Esophagus (tissue), 2 donors: Measurements from ENCODE around the gene CNTFR. TPM values are rescaled to one million over a fixed set of nuclear protein-coding genes. Genes with fewer than 3 reads are reported as not detected.

ENCODE experiments used
- H3K27ac ChIP-seq, 2 donors: one replicate each; pipeline ENCODE4 v1.5.1; 2013; ENCODE audit warnings: low read depth in 2 of 2, mild to moderate bottlenecking in 2 of 2, inconsistent platforms in 1 of 2, low read length in 1 of 2, moderate library complexity in 1 of 2
- H3K27me3 ChIP-seq, 2 donors: one replicate each; pipeline ENCODE4 v1.6.1; 2013; ENCODE audit warnings: low read length in 2 of 2, control low read depth in 1 of 2, mild to moderate bottlenecking in 1 of 2; ENCODE audit not compliant: insufficient read depth in 2 of 2, control insufficient read depth in 1 of 2
- H3K36me3 ChIP-seq, 2 donors: one replicate each; pipeline ENCODE4 v1.6.1; 2013; ENCODE audit warnings: low read length in 1 of 2; ENCODE audit not compliant: control insufficient read depth in 2 of 2, insufficient read depth in 2 of 2
- H3K4me1 ChIP-seq, 2 donors: one replicate each; pipeline ENCODE4 v1.6.1; 2013; ENCODE audit warnings: low read length in 1 of 2; ENCODE audit not compliant: control insufficient read depth in 2 of 2, insufficient read depth in 2 of 2
- H3K4me3 ChIP-seq, 2 donors: one replicate each; pipeline ENCODE4 v1.5.1; 2013; ENCODE audit warnings: low read length in 2 of 2, mild to moderate bottlenecking in 2 of 2, low read depth in 1 of 2, moderate library complexity in 1 of 2
- H3K9me3 ChIP-seq, 2 donors: one replicate each; pipeline ENCODE4 v1.6.1; 2013; ENCODE audit warnings: mild to moderate bottlenecking in 2 of 2, low read depth in 1 of 2, low read length in 1 of 2, moderate library complexity in 1 of 2; ENCODE audit not compliant: control insufficient read depth in 2 of 2, insufficient read depth in 1 of 2
- WGBS, 2 donors: extraction: QIAGEN DNeasy Blood & Tissue Kit; methylation state at CpG; one replicate each; pipeline ENCODE4 v1.1.7; 2013; 5-methylcytosine and 5-hydroxymethylcytosine counted together
- polyA plus RNA-seq, 2 donors: library from polyadenylated mRNA; stranded (reverse); fragments of 200-250 nt; gene quantifications; one replicate each; pipeline ENCODE4 v1.2.3, GENCODE V29; 2013
- donor health status: healthy with polysubstance abuse.
- donor health status: Bipolar disorder and iron deficiency.

CNTFR gene
- polyA plus RNA-seq, 2 donors: 0.22 to 0.54 TPM

DNA sequence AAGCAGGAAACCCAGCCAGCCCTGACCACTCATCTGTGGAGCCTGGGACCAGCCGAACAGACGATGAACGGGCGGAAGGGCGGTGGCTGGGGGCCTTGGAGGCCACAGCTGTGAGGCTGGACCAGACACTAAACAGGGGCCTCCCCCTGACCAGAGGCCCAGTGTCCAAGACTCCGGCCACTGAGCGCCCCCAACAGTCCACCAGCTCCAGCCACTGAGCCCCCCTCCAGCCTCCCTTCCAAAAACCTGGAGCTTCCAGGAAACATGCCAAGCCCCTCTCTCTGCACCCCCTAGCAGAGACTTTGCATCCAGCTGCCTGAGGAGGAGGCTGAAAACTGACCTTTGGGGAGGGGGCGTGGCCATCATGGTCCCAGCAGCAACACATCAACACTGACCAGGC, 23.2 kb downstream of the CNTFR start:
- Histone ChIP-seq H3K4me3 (no peak overlapping the region), H3K9me3 (peaks cover 0 to 3% of the 10 kb centered on the region in 2 donors), H3K36me3 (no peaks in the 10 kb centered on the region), H3K4me1 (no peaks in the 10 kb centered on the region), H3K27me3 (peaks cover 0 to 2% of the 10 kb centered on the region in 2 donors), H3K27ac (no peak overlapping the region)
- 75 to 88% methylated on average over 8 of the region's 8 CpGs for WGBS, 2 donors

DNA sequence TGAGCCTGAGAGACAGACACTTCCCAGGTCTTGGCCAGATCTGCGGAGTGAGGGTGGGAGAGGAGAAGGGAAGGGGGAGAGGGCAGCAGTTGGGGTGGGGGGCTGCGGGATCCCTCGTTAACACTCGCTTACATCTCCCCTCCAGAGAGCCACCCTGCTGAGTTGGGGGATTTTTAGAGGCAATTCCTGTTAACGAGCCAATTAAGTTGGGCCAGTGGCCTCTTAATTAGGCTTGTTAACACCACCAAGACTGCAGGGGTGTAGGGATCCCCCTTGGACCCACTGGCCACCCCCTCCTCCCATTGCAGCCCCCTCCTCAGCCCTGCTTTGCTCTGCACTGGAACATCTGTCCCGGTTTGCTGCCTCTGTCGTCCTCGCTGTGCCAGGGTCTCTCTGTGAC, 23.7 kb downstream of the CNTFR start:
- no peaks in the 10 kb centered on the region for H3K36me3 ChIP-seq
- peaks cover 0 to 3% of the 10 kb centered on the region in 2 donors for H3K9me3 ChIP-seq
- peaks cover 0 to 2% of the 10 kb centered on the region in 2 donors for H3K27me3 ChIP-seq
- H3K4me3 ChIP-seq: no peak overlapping the region
- H3K27ac ChIP-seq: no peak overlapping the region
- WGBS, 2 donors: 75 to 85% methylated on average over 7 to 8 of the region's 8 CpGs
- no peaks in the 10 kb centered on the region for H3K4me1 ChIP-seq

DNA sequence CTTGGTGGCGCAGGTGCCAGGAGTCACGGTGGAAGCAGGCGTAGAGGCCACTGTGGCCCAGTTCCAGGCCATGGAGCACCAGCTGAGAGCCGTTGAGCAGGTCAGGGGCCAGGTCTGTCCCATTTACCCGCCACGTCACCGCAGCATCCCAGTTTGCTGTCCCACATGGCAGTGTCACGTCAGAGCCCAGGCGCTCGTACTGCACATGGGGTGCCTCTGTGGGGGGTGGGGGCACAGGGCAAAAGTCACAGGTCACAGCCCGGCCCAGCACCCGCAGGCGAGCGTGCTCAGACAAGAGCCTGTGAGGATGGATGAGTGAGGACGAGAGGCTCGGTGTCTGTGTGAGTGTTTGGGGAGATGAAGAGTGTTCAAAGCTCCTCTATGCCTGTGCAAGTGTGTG, 24.9 kb downstream of the CNTFR start:
- WGBS, 2 donors: 90 to 92% methylated on average over 16 of the region's 16 CpGs
- H3K4me3 ChIP-seq: no peak overlapping the region
- H3K9me3 ChIP-seq: peaks cover 0 to 3% of the 10 kb centered on the region in 2 donors
- H3K36me3 ChIP-seq: no peaks in the 10 kb centered on the region
- no peak overlapping the region for H3K27ac ChIP-seq
- H3K27me3 ChIP-seq: peaks cover 0 to 2% of the 10 kb centered on the region in 2 donors
- peaks cover 0 to 3% of the 10 kb centered on the region in 2 donors for H3K4me1 ChIP-seq

- 63 to 67% methylated on average over 5 of the region's 5 CpGs for WGBS, 2 donors
- Histone ChIP-seq H3K4me3 (no peak overlapping the region), H3K9me3 (peaks cover 0 to 3% of the 10 kb centered on the region in 2 donors), H3K36me3 (no peaks in the 10 kb centered on the region), H3K27me3 (peaks cover 0 to 2% of the 10 kb centered on the region in 2 donors), H3K27ac (no peak overlapping the region), H3K4me1 (peaks cover 0 to 3% of the 10 kb centered on the region in 2 donors)
Observed at GRCh38 chr9:34563262-34563661, 26.3 kb downstream of the CNTFR start.

- no peak overlapping the region for H3K4me3 ChIP-seq
- H3K27me3 ChIP-seq: peaks cover 0 to 2% of the 10 kb centered on the region in 2 donors
- H3K9me3 ChIP-seq: peaks cover 0 to 3% of the 10 kb centered on the region in 2 donors
- H3K36me3 ChIP-seq: no peaks in the 10 kb centered on the region
- 81 to 86% methylated on average over 7 of the region's 7 CpGs for WGBS, 2 donors
- H3K4me1 ChIP-seq: peaks cover 0 to 3% of the 10 kb centered on the region in 2 donors
- no peak overlapping the region for H3K27ac ChIP-seq
Observed at GRCh38 chr9:34562135-34562745, 27.3 kb downstream of the CNTFR start.

GRCh38 chr9:34560599-34561214, 28.8 kb downstream of the CNTFR start:
- no peak overlapping the region for H3K4me3 ChIP-seq
- H3K9me3 ChIP-seq: peaks cover 0 to 3% of the 10 kb centered on the region in 2 donors
- H3K4me1 ChIP-seq: peaks cover 0 to 3% of the 10 kb centered on the region in 2 donors
- H3K27ac ChIP-seq: no peak overlapping the region
- H3K27me3 ChIP-seq: peaks cover 0 to 2% of the 10 kb centered on the region in 2 donors
- no peaks in the 10 kb centered on the region for H3K36me3 ChIP-seq
- whole genome bisulfite sequencing, 2 donors: 67 to 71% methylated on average over 21 of the region's 21 CpGs

DNA sequence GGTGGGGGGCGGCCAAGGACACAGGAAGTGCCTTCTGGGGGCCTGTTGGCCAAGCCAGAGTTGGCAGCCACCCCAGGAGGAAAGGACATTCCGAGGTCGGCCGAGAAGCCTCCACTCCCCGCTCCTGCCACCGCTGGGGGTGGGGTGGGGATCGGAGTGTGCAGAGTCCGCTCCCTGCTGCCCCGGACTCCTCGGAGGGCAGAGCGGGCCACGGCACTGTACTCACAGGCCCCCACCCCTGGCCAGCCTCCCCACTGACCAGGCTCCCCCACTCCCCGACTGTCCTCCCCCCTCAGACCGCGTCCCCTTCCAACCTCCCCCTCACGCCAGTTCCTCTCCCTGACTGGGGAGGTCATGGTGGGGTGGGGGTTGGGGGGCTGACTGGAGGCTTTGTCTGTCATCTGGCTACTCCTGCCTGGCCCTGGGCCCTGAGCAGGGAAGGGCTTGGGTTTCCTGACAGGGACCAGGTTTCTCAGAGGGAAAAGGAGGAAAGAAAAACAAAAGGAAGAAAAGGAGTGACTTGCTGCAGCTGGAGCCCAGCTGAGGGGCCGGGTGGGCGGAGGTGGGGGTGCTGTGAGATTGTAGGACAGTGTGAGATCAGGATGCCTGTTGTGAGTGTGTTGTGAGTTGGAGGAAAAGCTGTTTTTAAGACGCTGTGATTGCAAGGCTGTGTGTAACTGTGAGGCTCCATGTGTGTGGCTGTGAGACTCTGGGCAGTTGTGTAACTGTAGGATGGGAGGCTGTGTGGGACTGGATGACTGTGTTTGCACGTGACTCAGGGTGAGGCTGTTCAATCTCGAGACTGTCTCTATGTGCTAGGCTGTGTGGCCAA, 29.7 kb downstream of the CNTFR start:
- 21% methylated on average over 11 to 21 of the region's 21 CpGs for WGBS, 2 donors
- no peaks in the 10 kb centered on the region for H3K27me3 ChIP-seq
- peaks cover 0 to 3% of the 10 kb centered on the region in 2 donors for H3K9me3 ChIP-seq
- H3K4me1 ChIP-seq: peaks cover 0 to 3% of the 10 kb centered on the region in 2 donors
- no peaks in the 10 kb centered on the region for H3K36me3 ChIP-seq
- no peak overlapping the region for H3K27ac ChIP-seq
- no peak overlapping the region for H3K4me3 ChIP-seq

DNA sequence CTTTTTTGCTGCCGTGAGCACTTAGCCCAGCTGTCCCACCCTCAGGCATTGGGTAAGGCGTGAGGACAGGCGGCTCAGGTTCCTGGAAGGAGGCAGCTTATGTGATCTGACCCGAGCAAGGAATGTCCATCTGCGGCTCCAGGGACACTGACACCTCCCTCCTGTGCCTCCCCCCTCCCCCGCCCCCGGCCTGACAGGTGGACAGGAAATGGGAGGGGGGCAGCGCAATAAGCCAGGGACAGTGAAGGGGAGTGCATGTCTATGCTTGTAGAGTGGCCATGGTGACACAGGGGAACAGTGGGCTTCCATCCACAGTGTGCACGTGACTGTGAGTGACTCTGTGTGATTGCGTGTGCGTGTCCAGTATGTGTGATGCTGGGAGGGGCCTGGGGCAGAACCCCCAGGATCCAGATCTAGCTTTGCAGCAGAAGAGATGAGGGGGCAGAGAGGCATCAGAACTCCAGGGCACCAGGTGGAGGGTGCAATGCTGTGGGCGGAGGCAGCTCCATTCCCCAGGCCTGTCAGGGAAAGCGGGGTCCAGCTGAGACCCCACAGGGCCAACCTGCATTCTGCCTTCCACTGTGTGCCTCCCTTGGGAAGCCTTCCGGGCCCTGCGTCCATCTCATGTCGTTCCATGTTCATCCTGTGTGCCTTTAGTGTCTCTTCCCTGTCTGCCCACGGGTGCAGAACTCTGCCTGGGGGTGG, 30.5 kb downstream of the CNTFR start:
- Histone ChIP-seq H3K4me1 (peaks cover 0 to 3% of the 10 kb centered on the region in 2 donors), H3K9me3 (peaks cover 0 to 3% of the 10 kb centered on the region in 2 donors), H3K36me3 (no peaks in the 10 kb centered on the region), H3K27ac (no peak overlapping the region), H3K4me3 (no peak overlapping the region), H3K27me3 (no peaks in the 10 kb centered on the region)
- 43 to 46% methylated on average over 17 of the region's 17 CpGs for WGBS, 2 donors

GRCh38 chr9:34558364-34558763, 31.2 kb downstream of the CNTFR start:
- Histone ChIP-seq H3K36me3 (no peaks in the 10 kb centered on the region), H3K9me3 (peaks cover 0 to 3% of the 10 kb centered on the region in 2 donors), H3K27ac (no peak overlapping the region), H3K27me3 (no peaks in the 10 kb centered on the region), H3K4me3 (no peak overlapping the region), H3K4me1 (peaks cover 0 to 3% of the 10 kb centered on the region in 2 donors)
- 84 to 89% methylated on average over 9 of the region's 9 CpGs for WGBS, 2 donors
